HG02610 (cell line): ENCODE results near the gene PCLO.
"Not testable (repeated sequence)": the region's sequence is repeated elsewhere in the genome, so short reads cannot be mapped to it uniquely, and the experiment has no call there.

Experiments
- ATAC-seq: cut with Tn5 transposase; IDR thresholded peaks from one replicate; pipeline ENCODE4 v1.9.1; 2021; ENCODE audit warnings: mild to moderate bottlenecking, moderate library complexity; ENCODE audit not compliant: unreplicated experiment

Gene PCLO

DNA sequence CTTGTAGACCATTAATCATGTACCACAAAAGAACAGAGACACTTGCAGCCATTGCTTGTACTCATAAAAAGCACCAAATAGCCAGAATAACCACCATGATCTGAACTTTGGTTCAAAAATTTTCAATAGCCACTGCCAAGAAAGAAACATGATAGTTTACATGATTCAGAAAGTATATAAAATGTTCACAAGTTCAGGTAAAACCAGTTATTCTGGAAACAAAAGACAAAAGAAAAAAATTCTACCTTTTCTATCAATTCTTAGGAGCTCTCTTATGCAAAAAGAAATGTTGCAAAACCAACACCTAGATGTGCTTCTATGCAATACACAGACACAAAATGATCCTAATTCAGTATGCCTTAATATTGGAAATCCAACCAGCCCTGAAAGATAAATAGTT lies 108.7 kb downstream of the PCLO start:
- no peak for ATAC-seq

DNA sequence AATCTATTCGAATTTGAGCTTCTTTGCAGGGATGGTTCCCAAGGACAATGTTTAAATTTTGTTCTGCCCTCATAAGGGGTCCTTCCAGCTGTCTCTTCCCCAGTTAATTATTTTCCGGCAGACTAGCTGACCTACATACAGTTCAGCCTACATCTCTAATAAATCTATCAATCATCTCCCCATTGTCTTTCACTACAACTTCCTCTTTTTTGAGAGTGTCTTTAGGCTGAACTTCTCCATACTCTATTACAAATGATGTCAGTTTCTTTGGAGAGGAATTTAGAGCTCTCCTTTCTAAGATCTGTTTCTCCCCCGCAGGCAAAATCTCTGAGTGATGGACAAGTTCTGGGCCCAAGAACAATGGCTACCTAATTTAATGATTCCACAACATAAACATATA lies 122.2 kb downstream of the PCLO start:
- ATAC-seq, result no peak

GRCh38 chr7:83038787-83039186 lies 123.9 kb downstream of the PCLO start:
- ATAC-seq, result no peak

GRCh38 chr7:83036721-83037380 lies 125.8 kb downstream of the PCLO start:
- no peak for ATAC-seq

DNA sequence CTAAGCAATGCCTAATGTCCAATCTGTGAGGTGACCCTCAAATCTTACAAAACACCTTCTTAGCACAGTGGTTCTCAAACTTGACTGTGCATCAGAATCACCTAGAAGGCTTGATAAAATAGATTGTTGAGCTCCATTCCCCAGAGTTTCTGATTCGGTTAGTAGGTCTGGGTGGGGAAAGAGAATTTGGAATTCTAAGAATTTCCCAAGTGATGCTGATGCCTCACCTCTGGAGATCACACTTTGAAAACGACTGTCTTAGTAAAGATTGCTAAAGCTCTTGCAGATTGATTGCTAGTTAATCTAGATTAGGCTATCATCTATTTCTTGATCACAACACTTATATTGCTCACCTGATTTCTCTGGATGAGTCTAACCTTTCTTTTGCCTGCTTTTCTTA lies 126.6 kb downstream of the PCLO start:
- no peak for ATAC-seq

DNA sequence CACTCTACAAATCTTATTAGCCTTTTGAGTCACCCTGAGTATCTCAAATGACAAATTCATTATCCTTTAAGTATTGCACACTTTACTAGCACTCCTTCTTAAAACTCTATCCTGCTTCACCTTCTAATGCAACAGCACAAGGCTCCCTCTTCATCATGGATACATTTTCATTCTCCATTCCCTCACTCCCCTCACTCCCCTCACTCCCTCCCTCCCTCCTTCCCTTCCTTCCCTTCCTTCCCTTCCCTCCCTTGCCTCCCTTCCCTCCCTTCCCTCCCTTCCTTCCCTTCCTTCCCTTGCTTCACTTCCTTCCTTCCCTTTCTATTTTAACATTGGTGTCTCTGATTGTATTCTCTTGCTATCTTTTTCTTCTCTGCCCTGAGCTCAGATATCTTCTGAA lies 130.5 kb downstream of the PCLO start:
- no peak for ATAC-seq

DNA sequence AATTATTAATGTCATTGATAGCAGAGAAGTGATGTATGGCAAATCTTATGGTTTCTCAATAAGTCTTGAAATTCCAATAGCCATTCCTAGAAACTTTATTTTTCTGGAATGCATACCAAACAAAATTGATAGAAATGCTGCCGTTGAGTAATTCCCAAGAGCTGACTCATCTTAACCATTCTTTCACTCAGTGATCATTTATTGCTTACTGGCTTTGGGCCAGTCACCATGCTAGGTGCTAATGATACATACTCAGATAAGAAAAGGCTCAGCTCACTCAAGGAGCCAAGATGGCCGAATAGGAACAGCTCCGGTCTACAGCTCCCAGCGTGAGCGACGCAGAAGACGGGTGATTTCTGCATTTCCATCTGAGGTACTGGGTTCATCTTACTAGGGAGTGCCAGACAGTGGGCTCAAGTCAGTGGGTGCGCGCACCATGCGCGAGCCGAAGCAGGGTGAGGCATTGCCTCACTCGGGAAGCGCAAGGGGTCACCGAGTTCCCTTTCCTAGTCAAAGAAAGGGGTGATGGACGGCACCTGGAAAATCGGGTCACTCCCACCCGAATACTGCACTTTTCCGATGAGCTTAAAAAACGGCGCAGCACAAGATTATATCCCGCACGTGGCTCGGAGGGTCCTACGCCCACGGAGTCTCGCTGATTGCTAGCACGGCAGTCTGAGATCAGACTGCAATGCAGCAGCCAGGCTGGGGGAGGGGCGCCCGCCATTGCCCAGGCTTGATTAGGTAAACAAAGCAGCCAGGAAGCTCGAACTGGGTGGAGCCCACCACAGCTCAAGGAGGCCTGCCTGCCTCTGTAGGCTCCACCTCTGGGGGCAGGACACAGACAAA lies 138.6 kb downstream of the PCLO start:
- ATAC-seq, result not testable (repeated sequence)

GRCh38 chr7:83021032-83021431 lies 141.7 kb downstream of the PCLO start:
- no peak for ATAC-seq

DNA sequence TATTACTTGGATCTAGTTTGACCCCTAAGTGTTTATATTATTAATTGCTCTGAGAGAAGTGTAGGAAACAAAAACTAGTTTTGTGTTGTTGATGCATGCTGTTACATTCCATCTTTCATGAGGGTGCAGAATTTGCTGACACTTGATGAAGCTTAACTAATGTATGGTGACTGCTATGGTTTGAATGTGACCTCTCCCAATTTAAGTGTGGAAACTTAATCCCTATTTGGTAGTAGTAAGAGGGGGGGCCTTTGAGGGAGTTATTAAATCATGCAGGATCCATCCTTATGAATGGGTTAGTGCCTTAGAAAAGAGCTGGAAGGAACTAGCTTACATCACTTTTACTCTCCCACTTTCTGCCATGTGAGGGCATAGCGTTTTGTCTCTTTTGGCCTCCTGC lies 142.5 kb downstream of the PCLO start:
- no peak for ATAC-seq

DNA sequence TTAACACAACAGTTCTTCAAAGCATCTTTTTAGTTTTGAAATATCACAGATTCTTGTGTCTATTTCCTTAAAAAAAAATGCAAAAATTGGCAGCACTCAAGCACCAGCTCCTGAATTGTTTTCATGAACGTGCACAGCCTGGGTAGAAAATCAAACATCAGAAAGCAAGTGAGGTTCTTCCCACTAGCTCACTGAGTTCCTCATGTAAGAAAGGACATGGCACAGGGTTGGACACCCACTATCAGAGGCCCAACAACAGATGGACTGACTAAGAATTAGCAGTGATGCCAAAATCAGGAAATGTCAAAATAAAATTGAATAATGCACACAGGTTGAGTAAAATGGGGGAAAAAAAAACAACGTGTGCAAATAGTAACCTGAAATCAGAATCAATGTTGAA lies 146.8 kb downstream of the PCLO start:
- ATAC-seq, result no peak

- no peak for ATAC-seq
These were observed 148.1 kb downstream of the PCLO start for GRCh38 chr7:83014546-83014945.

- no peak for ATAC-seq
These were observed 150.7 kb downstream of the PCLO start for GRCh38 chr7:83011954-83012353.

- ATAC-seq, result no peak
These were observed 157.3 kb downstream of the PCLO start for GRCh38 chr7:83005410-83005809.

DNA sequence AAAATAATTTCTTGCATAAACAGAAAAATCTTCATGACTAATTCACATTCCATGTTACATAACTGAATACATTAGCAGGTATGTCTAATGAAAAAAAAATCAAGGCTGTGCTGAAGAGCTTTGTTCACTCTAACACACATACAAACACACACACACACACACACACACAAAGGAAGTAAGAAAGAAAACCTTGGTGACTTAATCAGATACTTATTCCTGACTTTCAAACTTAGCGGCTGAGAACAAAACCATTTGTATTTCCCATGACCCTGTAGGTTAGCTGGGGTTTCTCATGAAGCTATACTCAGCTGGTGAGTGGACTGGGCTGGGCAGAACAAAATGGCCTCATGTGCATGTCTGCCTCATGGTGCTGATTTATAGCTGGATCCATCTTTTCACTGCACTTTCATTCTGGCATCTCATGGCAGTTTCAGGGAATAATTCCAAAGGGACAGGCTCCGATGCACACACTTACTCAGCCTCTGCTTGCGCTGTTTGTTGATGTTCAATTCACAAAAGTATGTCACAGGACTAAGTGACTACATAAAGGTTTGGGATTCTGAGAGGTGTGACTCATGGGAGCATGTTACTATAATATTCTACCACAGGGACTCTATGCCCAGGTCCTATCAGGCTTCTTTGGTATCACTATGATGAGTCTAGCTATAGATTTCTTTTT lies 161.2 kb downstream of the PCLO start:
- ATAC-seq, result no peak

DNA sequence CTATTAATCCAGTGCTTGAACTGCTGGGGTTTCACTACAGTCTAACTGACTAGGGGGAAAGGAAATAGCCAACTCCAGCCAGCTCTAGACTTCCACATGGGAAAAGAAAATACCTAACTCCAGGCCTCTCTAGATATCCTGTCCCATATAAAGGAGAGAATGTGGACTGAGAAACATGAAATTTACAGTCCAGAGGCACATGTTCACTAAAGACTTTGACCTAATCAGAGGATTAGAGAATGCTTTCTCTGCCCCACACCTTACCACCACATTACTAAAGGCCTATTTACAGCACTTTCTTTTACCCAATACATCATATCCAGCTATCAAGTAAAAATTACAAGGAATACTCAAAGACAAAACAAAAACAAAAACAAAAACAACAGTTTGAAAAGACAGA lies 164.2 kb downstream of the PCLO start:
- no peak for ATAC-seq

GRCh38 chr7:82985144-82985802 lies 177.4 kb downstream of the PCLO start:
- no peak for ATAC-seq

GRCh38 chr7:82980130-82980788 lies 182.4 kb downstream of the PCLO start:
- no peak for ATAC-seq

GRCh38 chr7:82975811-82976468 lies 186.7 kb downstream of the PCLO start:
- no peak for ATAC-seq

- ATAC-seq, result no peak
These were observed 190.5 kb downstream of the PCLO start for GRCh38 chr7:82972135-82972534.
